ENCODE data around the gene FXYD2.

DNA sequence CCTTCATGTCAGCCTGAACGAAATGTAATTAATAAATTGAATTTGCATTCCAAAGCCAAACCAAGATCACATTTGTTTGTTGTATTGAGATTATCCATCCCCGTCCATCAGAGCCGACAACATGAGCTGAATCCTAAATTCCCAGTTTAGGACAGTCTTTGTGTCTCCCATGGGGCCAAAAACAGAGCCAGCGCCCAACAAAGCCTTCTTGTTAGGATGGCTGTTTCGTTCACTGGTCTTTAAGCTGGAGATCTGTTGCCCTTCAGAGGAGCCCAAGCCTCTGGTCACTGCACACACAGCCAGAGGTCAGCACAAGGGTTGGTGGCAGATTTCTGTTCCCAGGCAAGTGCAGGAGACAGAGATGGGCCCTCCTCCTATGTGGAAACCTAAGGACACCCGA, 53.3 kb downstream of the FXYD2 start:
- TF ChIP-seq, protein P1, sequence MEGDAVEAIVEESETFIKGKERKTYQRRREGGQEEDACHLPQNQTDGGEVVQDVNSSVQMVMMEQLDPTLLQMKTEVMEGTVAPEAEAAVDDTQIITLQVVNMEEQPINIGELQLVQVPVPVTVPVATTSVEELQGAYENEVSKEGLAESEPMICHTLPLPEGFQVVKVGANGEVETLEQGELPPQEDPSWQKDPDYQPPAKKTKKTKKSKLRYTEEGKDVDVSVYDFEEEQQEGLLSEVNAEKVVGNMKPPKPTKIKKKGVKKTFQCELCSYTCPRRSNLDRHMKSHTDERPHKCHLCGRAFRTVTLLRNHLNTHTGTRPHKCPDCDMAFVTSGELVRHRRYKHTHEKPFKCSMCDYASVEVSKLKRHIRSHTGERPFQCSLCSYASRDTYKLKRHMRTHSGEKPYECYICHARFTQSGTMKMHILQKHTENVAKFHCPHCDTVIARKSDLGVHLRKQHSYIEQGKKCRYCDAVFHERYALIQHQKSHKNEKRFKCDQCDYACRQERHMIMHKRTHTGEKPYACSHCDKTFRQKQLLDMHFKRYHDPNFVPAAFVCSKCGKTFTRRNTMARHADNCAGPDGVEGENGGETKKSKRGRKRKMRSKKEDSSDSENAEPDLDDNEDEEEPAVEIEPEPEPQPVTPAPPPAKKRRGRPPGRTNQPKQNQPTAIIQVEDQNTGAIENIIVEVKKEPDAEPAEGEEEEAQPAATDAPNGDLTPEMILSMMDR (IDR thresholded peaks at IDR 0.05 in 2 of 3, conservative IDR thresholded peaks at IDR 0.05 in 1 of 3; ENCODE audit: control insufficient read depth in 2 of 3, extremely low read depth in 1 of 3, insufficient read depth in 1 of 3, low read depth in 3 of 3, low read length in 3 of 3) = no peak
- no peak for TF ChIP-seq HDGF (IDR thresholded peaks at IDR 0.05)
